ACC112 (cell line): Measurements from ENCODE around the gene TRMT2A.

Experiments used
- H2AFZ ChIP-seq: fragments of 200-600 bp; sonication (generic); one replicate; pipeline ENCODE4 v1.6.0; 2017; ENCODE audit warnings: antibody characterized with exemption, low read length; ENCODE audit not compliant: unreplicated experiment
- H3K27ac ChIP-seq: fragments of 200-600 bp; sonication (generic); 2 replicates; pipeline ENCODE4 v1.5.1; 2014; ENCODE audit warnings: low read depth, mild to moderate bottlenecking, antibody characterized with exemption, low read length, moderate library complexity
- H3K27me3 ChIP-seq: fragments of 200-600 bp; sonication (generic); 2 replicates; pipeline ENCODE4 v1.6.1; 2014; ENCODE audit warnings: mild to moderate bottlenecking, antibody characterized with exemption, low read length, moderate library complexity, mixed read lengths; ENCODE audit not compliant: insufficient read depth
- H3K36me3 ChIP-seq: fragments of 200-600 bp; sonication (generic); 2 replicates; pipeline ENCODE4 v1.6.1; 2016; ENCODE audit warnings: mild to moderate bottlenecking, antibody characterized with exemption, low read length, moderate library complexity, mixed read lengths; ENCODE audit not compliant: insufficient read depth
- H3K4me1 ChIP-seq: fragments of 200-600 bp; sonication (generic); one replicate; pipeline ENCODE4 v1.6.1; 2016; ENCODE audit warnings: low read length, mixed read lengths; ENCODE audit not compliant: insufficient read depth, unreplicated experiment, control insufficient read depth
- H3K4me3 ChIP-seq: fragments of 200-600 bp; sonication (generic); 2 replicates; pipeline ENCODE4 v1.5.1; 2014; ENCODE audit warnings: mild to moderate bottlenecking, low read depth, low read length
- H3K79me2 ChIP-seq: fragments of 200-600 bp; sonication (generic); one replicate; pipeline ENCODE4 v1.6.0; 2016; ENCODE audit warnings: low read length; ENCODE audit not compliant: control insufficient read depth, unreplicated experiment, insufficient read depth

TRMT2A gene

DNA sequence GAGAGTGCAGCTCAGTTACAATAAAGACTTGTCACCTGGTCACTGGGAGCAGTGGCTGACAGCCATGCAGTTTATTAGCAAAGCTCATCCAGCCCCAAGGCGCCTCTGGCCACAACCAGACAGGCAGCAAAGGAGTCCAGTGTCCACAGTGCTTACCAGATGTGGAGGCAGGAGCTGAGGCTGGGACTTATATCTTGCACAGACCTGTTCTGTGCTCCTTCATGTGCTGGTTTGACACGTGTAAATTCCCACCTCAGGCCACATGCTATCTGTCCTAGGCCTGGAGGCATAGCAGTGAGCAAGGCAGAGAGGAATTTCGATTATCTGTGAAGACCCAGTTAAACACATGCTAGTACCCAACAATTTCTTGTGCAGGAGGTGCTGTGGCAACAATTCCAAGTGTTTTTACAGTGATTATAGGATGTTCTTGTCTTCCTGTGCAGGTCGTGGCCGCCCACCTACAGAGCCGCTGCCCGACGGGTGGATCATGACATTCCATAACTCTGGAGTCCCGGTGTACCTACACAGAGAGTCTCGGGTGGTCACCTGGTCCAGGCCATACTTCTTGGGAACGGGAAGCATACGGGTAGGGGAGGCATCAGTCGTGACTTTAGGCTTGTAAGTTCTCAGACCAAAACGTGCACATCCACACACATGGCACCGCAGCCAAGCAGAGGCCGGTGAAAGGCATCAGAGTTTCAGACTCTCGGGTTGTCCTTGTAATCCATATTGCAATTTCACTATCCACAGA, 27.6 kb downstream of the TRMT2A start:
- Histone ChIP-seq H3K4me3 (no peak overlapping the region), H3K36me3 (peaks cover 5% of the 10 kb centered on the region; the same call in 1 of the 2 replicates), H3K27ac (no peak overlapping the region), H2AFZ (no peak overlapping the region), H3K4me1 (no peaks in the 10 kb centered on the region), H3K27me3 (no peaks in the 10 kb centered on the region), H3K79me2 (peaks cover 30% of the 10 kb centered on the region)

DNA sequence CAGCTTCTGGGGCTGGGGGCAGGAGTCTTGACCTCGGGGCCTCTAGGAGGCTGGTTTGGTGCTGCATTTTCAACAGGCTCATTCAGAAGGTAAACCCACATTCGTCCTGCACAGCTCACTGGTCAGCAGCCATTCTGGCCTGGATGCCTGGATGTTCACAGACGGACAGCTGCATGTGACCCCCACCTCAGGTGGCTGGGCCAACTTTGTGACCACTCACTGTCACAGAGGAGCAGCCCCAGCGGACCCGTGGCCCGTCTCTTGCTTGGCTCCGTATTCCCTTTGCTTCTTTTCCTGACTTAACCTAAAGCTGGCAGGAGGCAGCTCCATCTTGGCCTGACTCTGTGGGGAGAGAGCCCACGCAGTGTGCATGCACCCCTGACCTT, 28.8 kb downstream of the TRMT2A start:
- Histone ChIP-seq H3K79me2 (peaks cover 42% of the 10 kb centered on the region), H3K27ac (no peak overlapping the region), H3K27me3 (no peaks in the 10 kb centered on the region), H3K4me1 (peaks cover under 1% of the 10 kb centered on the region), H2AFZ (no peak overlapping the region), H3K36me3 (peaks cover 5% of the 10 kb centered on the region; the same call in 1 of the 2 replicates), H3K4me3 (no peak overlapping the region)

DNA sequence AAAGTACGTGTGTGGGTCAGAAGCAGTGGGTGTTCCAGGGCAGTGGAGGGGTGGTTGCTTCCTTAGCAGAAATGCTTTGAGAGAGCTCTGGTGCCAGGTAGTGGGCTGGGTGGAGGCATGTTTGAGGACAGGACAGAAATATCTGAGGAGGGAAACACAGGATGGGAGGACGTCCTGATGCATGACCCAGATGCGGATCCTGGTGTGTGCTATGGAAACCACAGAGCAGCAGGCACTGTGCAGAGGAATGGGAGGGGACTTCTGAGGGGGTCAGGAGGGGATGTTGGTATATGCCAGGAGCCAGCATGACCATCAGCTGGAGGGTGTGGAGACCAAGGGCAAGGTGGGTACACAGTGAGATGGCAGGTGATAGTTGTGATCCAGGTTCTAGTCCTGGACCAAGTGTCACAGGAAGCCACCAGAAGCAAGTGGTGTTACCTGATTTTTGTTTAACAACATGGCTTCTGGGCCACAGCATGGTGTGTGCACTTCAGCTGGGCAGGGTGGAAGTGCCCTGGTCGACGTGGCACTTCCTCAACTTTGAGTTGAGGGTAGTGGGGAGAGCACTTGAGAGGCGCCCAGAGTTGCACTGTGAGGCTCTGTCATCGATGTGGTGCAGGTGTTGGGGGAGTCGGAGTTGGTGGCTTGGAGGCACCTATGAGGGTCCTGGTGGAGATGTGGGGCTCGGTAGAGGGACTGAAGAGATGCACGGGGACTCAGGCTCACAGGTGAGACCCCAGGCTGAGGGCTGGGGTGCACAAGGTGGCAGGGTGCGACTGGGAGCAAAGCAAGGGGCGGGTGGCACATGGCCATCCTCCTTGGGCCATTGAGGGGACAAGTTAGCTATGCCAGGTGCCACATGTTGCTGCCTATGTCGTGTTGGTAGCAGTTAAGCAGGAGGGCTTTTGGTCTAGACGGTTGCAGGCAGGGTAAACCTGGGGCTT, 29.4 kb downstream of the TRMT2A start:
- Histone ChIP-seq H2AFZ (no peak overlapping the region), H3K79me2 (peaks cover 48% of the 10 kb centered on the region), H3K27me3 (no peaks in the 10 kb centered on the region), H3K4me1 (peaks cover 3% of the 10 kb centered on the region), H3K27ac (no peak overlapping the region), H3K4me3 (no peak overlapping the region), H3K36me3 (peaks cover 5% of the 10 kb centered on the region; the same call in 1 of the 2 replicates)

DNA sequence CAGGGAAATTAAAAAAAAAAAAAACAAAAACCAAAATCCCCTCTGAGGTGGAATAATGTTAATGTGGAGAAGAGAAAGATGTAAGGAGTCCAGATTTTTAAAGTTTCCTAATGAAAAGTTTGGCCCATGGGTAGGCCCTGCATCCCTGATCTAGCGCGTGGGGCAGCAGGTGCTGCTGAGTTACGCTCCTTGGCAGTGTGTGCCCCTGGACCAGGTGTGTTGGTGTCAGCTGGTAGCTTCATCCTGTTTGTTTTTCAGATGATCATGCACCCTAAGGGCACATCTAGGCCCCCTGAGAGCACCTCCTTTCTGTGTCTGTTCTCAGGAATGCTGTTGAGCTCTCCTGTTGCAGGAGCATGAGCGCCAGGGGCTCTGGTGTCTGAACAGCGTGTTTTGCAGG, 30.3 kb downstream of the TRMT2A start:
- Histone ChIP-seq H2AFZ (no peak overlapping the region), H3K79me2 (peaks cover 55% of the 10 kb centered on the region), H3K4me1 (peaks cover 3% of the 10 kb centered on the region), H3K27ac (no peak overlapping the region), H3K36me3 (peaks cover 5% of the 10 kb centered on the region; the same call in 1 of the 2 replicates), H3K27me3 (no peaks in the 10 kb centered on the region), H3K4me3 (no peak overlapping the region)

DNA sequence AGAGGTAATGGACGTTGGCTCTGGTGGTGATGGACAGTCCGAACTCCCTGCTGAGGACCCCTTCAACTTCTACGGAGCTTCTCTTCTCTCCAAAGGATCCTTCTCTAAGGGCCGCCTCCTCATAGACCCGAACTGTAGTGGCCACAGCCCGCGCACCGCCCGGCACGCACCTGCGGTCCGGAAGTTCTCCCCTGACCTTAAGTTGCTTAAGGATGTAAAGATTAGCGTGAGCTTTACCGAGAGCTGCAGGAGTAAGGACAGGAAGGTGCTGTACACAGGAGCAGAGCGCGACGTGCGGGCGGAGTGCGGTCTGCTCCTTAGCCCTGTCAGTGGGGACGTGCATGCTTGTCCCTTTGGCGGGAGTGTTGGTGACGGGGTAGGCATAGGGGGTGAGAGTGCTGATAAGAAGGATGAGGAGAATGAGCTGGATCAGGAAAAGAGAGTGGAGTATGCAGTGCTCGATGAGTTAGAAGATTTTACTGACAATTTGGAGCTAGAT, 30.9 kb downstream of the TRMT2A start:
- Histone ChIP-seq H2AFZ (no peak overlapping the region), H3K27ac (no peak overlapping the region), H3K4me1 (peaks cover 3% of the 10 kb centered on the region), H3K79me2 (peaks cover 62% of the 10 kb centered on the region), H3K27me3 (no peaks in the 10 kb centered on the region), H3K4me3 (no peak overlapping the region), H3K36me3 (peaks cover 5% of the 10 kb centered on the region; the same call in 1 of the 2 replicates)

DNA sequence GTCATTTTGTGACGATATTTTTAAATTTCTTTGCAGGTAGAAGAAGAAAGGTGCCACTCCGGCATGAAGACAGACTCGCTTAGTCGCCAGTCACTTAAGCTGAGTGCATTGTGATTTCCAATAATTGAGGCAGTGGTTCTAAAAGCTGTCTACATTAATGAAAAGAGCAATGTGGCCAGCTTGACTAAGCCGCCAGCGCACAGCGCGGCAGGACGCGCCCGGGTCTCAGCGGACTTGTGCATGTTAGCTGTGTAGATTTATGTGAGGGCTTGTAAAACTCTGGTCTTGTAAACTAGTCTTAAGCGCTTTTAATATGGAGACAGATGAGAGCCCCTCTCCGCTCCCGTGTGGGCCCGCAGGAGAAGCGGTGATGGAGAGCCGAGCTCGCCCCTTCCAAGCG, 31.4 kb downstream of the TRMT2A start:
- Histone ChIP-seq H3K79me2 (peaks cover 66% of the 10 kb centered on the region), H3K4me3 (no peak overlapping the region), H2AFZ (no peak overlapping the region), H3K36me3 (peaks cover 1% of the 10 kb centered on the region; the same call in 1 of the 2 replicates), H3K27me3 (no peaks in the 10 kb centered on the region), H3K27ac (no peak overlapping the region), H3K4me1 (peaks cover 3% of the 10 kb centered on the region)

DNA sequence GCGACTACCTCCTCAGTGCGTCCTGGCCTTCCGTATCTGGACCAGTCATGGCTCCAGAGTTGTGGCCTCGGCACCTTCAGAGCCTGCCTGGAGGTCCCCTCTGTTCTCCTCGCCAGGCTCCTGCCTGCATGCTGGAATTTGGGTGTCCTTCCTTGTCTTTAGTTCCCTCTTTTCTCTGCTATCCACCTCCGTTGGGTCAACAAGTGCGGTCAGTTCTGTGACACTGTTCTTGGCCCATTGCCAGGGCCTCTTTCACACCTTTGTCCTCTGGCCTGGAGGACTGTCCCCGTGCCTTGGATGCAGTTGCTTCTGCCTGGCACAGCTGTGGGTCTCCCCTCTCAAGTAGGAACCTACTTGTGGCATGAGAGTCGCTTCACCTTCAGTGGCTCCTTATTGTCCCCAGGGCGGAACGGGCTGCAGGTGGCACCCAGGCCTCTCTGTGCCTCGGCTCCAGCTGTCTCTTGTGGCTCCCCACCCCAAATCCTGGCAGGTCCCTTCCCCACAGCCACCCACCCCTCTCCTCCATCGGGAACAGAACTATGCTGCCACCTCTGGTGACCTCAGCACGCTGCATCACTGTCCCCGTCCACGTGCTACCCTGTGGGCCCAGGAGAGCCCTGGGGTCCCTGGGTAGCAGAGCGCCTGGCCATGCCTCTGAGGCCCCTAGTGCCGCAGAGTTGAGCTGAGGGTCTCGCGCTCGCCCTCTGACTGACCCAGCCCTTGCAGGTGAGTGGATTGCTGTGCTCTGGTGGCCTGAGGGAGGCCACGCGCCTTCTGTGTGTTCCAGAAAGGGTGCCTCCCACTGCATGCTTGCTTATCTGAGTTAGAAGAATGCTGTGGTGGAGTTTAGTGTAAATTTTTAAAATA, 32.2 kb downstream of the TRMT2A start:
- H3K4me1 ChIP-seq = peaks cover 3% of the 10 kb centered on the region
- H2AFZ ChIP-seq = no peak overlapping the region
- no peaks in the 10 kb centered on the region for H3K36me3 ChIP-seq
- H3K27me3 ChIP-seq = no peaks in the 10 kb centered on the region
- no peak overlapping the region for H3K4me3 ChIP-seq
- H3K27ac ChIP-seq = no peak overlapping the region
- H3K79me2 ChIP-seq = peaks cover 70% of the 10 kb centered on the region

DNA sequence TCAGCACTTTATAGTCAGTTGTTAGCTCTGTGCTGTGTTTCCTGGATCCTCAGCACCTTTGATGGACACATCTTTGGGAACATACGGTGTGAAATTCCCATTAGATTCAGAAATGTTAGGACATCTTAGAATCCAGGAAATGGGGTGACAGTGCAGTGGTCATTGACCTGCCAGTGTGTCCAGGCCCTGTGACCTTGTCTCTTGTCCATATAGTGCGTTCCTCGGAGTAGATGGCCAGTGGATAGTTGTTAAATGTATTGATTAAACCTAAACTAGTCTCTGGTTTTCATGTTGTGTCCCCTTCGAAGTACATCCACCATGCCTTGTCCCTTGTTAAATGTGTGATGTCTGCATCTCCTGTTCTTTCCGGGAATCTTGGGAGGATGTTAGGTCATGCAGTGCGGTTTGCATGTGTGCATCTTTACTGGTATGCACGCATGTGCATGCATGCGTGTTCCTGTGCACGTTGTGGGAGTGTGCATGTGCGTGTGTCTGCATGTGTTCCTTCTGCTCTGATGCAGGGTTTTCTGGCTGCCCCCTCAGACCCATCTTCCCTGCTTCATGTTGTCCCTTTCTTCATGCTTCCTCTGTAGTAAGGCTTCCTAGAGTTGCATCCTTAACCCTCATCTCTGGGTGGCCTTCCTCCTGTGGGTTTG, 33.0 kb downstream of the TRMT2A start:
- no peaks in the 10 kb centered on the region for H3K36me3 ChIP-seq
- H3K27ac ChIP-seq = no peak overlapping the region
- H2AFZ ChIP-seq = no peak overlapping the region
- H3K4me1 ChIP-seq = peaks cover 3% of the 10 kb centered on the region
- no peak overlapping the region for H3K4me3 ChIP-seq
- H3K79me2 ChIP-seq = peaks cover 70% of the 10 kb centered on the region
- no peaks in the 10 kb centered on the region for H3K27me3 ChIP-seq

DNA sequence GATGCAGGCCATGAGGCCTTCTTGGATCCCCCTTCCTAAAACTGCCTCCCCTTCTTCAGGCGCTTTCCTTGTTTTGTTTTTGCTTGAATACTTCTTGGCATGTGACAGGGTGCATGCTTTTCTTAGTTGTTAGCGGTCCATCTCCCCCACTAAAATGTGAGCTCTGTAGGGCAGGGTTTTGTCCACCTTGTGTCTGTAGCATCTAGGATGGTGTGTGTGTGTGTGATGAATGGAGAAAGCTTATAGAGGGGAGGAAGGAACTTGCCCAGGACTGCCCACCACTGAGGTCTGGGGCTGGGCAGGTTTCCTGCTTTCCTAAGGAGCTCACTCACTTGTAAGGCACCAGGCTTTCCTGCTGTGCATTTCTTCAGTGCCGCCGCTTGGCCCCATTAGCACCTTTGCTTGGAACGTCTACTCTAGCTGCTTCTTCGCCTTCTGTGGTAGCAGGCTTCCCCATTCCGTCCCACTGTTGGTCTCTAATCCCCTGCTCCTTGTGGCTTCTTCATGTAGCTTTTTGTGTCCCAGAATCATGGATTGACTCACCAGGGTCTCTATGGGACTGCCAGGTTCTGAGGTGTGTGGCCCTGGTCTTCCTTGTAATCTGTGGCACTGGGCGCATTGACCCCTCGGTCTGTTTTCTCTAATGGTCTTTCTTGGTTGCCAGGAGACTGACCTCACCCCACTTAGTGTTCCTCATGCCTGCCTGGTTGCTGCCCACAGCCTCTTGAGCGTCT, 33.7 kb downstream of the TRMT2A start:
- Histone ChIP-seq H3K4me3 (no peak overlapping the region), H3K27me3 (no peaks in the 10 kb centered on the region), H3K4me1 (peaks cover 3% of the 10 kb centered on the region), H3K79me2 (peaks cover 70% of the 10 kb centered on the region), H3K27ac (no peak overlapping the region), H3K36me3 (no peaks in the 10 kb centered on the region), H2AFZ (no peak overlapping the region)
